Measurements from ENCODE around the gene ERBB4. TPM values are rescaled to one million over a fixed set of nuclear protein-coding genes. Genes with fewer than 3 reads are reported as not detected.

Gene ERBB4
- total RNA-seq, 1 donor: 5.8 TPM

GRCh38 chr2:211514049-211514448, 1024.6 kb downstream of the ERBB4 start:
- TF ChIP-seq CTCF (IDR thresholded peaks at IDR 0.05; ENCODE audit: insufficient read depth, low read length): no peak
- no peak overlapping the region for H3K4me3 ChIP-seq (ENCODE audit: low read depth, low read length)
- no peak for DNase-seq (ENCODE audit: low read depth)

GRCh38 chr2:211513446-211513845, 1025.2 kb downstream of the ERBB4 start:
- DNase-seq (ENCODE audit: low read depth): no peak
- TF ChIP-seq CTCF (IDR thresholded peaks at IDR 0.05; ENCODE audit: insufficient read depth, low read length): no peak
- no peak overlapping the region for H3K4me3 ChIP-seq (ENCODE audit: low read depth, low read length)

GRCh38 chr2:211512806-211513205, 1025.8 kb downstream of the ERBB4 start:
- H3K4me3 ChIP-seq (ENCODE audit: low read depth, low read length): no peak overlapping the region
- TF ChIP-seq CTCF (IDR thresholded peaks at IDR 0.05; ENCODE audit: insufficient read depth, low read length): no peak
- no peak for DNase-seq (ENCODE audit: low read depth)

GRCh38 chr2:211503856-211504255, 1034.7 kb downstream of the ERBB4 start:
- DNase-seq (ENCODE audit: low read depth): no peak
- no peak overlapping the region for H3K4me3 ChIP-seq (ENCODE audit: low read depth, low read length)
- TF ChIP-seq CTCF (IDR thresholded peaks at IDR 0.05; ENCODE audit: insufficient read depth, low read length): no peak

GRCh38 chr2:211503198-211503597, 1035.4 kb downstream of the ERBB4 start:
- DNase-seq (ENCODE audit: low read depth): no peak
- TF ChIP-seq CTCF (IDR thresholded peaks at IDR 0.05; ENCODE audit: insufficient read depth, low read length): no peak
- no peak overlapping the region for H3K4me3 ChIP-seq (ENCODE audit: low read depth, low read length)

GRCh38 chr2:211498551-211499205, 1039.9 kb downstream of the ERBB4 start:
- H3K4me3 ChIP-seq (ENCODE audit: low read depth, low read length): no peak overlapping the region
- no peak for DNase-seq (ENCODE audit: low read depth)
- TF ChIP-seq CTCF (IDR thresholded peaks at IDR 0.05; ENCODE audit: insufficient read depth, low read length): no peak

GRCh38 chr2:211495339-211495738, 1043.3 kb downstream of the ERBB4 start:
- no peak for DNase-seq (ENCODE audit: low read depth)
- no peak overlapping the region for H3K4me3 ChIP-seq (ENCODE audit: low read depth, low read length)
- no peak for TF ChIP-seq CTCF (IDR thresholded peaks at IDR 0.05; ENCODE audit: insufficient read depth, low read length)

All from fibroblast of the aortic adventitia (primary cell).